Prostate gland (tissue), 2 donors: ENCODE measurements around the gene SYT7.

Experiments
- POLR2A ChIP-seq: fragments of 450-650 bp; IDR thresholded peaks from one replicate; pipeline ENCODE4 v1.6.1; 2016; ENCODE audit warnings: antibody characterized with exemption, mild to moderate bottlenecking
- POLR2AphosphoS5 ChIP-seq: sonication (generic); formaldehyde crosslinking; IDR thresholded peaks from one replicate; pipeline ENCODE4 v1.6.1; 2017; ENCODE audit warnings: antibody characterized with exemption
- TF ChIP-seq, protein P1 (sequence below), 4 experiments: fragments of 200-600 bp in 2 of 4; fragments of 450-650 bp in 2 of 4; sonication (generic) in 2 of 4; IDR thresholded peaks; 1 replicate in 3 of 4; 2 replicates in 1 of 4; pipeline ENCODE4 v1.5.1; 2016 to 2019; ENCODE audit warnings: antibody characterized with exemption in 4 of 4, mild to moderate bottlenecking in 2 of 4, moderate library complexity in 2 of 4

DNA sequence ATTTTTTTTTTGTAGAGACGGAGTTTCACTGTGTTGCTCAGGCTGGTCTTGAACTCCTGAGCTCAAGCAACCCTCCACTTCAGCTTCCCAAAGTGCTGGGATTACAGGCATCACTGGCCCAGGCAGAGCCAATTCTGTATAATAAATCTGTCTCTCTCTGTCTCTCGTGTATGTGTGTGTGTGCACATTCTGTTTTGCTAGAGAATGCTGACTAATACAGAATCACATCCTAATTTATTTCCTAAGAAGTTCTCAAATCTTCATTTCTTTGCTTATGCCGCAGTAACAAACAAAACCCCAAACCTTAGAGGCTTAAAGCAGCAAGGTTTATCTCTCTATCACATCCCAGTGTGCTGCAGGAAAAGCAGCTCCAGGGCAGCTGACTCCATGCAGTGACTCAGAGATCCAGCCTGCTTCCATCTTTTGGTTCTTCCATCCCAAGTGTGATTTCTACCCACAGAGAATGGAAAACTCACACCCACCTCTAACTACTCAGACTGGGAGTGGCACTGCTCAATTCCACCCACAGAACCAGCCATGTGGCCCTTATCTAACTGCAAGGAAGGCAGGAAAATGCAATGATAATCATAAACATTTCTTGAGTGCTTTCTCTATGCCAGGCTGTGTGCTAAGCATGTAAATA, 107.4 kb downstream of the SYT7 start:
- TF ChIP-seq, protein P1, sequence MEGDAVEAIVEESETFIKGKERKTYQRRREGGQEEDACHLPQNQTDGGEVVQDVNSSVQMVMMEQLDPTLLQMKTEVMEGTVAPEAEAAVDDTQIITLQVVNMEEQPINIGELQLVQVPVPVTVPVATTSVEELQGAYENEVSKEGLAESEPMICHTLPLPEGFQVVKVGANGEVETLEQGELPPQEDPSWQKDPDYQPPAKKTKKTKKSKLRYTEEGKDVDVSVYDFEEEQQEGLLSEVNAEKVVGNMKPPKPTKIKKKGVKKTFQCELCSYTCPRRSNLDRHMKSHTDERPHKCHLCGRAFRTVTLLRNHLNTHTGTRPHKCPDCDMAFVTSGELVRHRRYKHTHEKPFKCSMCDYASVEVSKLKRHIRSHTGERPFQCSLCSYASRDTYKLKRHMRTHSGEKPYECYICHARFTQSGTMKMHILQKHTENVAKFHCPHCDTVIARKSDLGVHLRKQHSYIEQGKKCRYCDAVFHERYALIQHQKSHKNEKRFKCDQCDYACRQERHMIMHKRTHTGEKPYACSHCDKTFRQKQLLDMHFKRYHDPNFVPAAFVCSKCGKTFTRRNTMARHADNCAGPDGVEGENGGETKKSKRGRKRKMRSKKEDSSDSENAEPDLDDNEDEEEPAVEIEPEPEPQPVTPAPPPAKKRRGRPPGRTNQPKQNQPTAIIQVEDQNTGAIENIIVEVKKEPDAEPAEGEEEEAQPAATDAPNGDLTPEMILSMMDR (IDR thresholded peaks at IDR 0.05): no peak
- no peak for TF ChIP-seq POLR2AphosphoS5
- no peak for TF ChIP-seq POLR2A
